HG03469 (cell line): Measurements from ENCODE around the gene OTX2.

Experiments used
- ATAC-seq: cut with Tn5 transposase; IDR thresholded peaks from one replicate; pipeline ENCODE4 v1.9.1; 2021; ENCODE audit warnings: mild to moderate bottlenecking, moderate library complexity, moderate number of reproducible peaks; ENCODE audit not compliant: unreplicated experiment

OTX2 gene

GRCh38 chr14:56812364-56813141, 2.3 kb upstream of the OTX2 start:
- no peak for ATAC-seq

GRCh38 chr14:56811593-56812363, 1.5 kb upstream of the OTX2 start:
- no peak for ATAC-seq

- no peak for ATAC-seq
These were observed 735 bp upstream of the OTX2 start for GRCh38 chr14:56810836-56811592.

- ATAC-seq, result no peak
These were observed 771 bp downstream of the OTX2 start for GRCh38 chr14:56809270-56810146.

- ATAC-seq, result no peak
These were observed 1.7 kb downstream of the OTX2 start for GRCh38 chr14:56808383-56809269.

- ATAC-seq, result no peak
These were observed 2.2 kb downstream of the OTX2 start for GRCh38 chr14:56808110-56808382.

GRCh38 chr14:56807386-56808109, 2.7 kb downstream of the OTX2 start:
- no peak for ATAC-seq

GRCh38 chr14:56806760-56807159, 3.5 kb downstream of the OTX2 start:
- ATAC-seq, result no peak

GRCh38 chr14:56805992-56806727, 4.1 kb downstream of the OTX2 start:
- no peak for ATAC-seq

GRCh38 chr14:56805201-56805991, 4.9 kb downstream of the OTX2 start:
- no peak for ATAC-seq

GRCh38 chr14:56803816-56804535, 6.3 kb downstream of the OTX2 start:
- ATAC-seq, result no peak

GRCh38 chr14:56801920-56802319, 8.4 kb downstream of the OTX2 start:
- no peak for ATAC-seq

GRCh38 chr14:56799343-56799645, 11.0 kb downstream of the OTX2 start:
- no peak for ATAC-seq

GRCh38 chr14:56798447-56799342, 11.6 kb downstream of the OTX2 start:
- no peak for ATAC-seq

GRCh38 chr14:56797569-56798446, 12.5 kb downstream of the OTX2 start:
- ATAC-seq, result no peak
